ENCODE results near the gene DACT3.

DACT3 gene

GRCh38 chr19:46598372-46598917, 62.5 kb downstream of the DACT3 start:
- DNase-seq (ENCODE audit: low spot score): no peak

Measured in left forelimb (tissue), 1 donor.